GM21619 (cell line): Measurements from ENCODE around the gene RASSF3.
"Not testable (repeated sequence)": the region's sequence is repeated elsewhere in the genome, so short reads cannot be mapped to it uniquely, and the experiment has no call there.

Source experiments
- ATAC-seq: cut with Tn5 transposase; IDR thresholded peaks from one replicate; pipeline ENCODE4 v1.9.1; 2021; ENCODE audit not compliant: unreplicated experiment

The RASSF3 gene

GRCh38 chr12:64688219-64688618 lies 77.9 kb downstream of the RASSF3 start:
- no peak for ATAC-seq

- no peak for ATAC-seq
These were observed 78.4 kb downstream of the RASSF3 start for GRCh38 chr12:64688715-64689114.

- ATAC-seq, result not testable (repeated sequence)
These were observed 79.9 kb downstream of the RASSF3 start for GRCh38 chr12:64690236-64690635.

- ATAC-seq, result no peak
These were observed 81.0 kb downstream of the RASSF3 start for GRCh38 chr12:64691227-64691794.

GRCh38 chr12:64691795-64692583 lies 81.7 kb downstream of the RASSF3 start:
- no peak for ATAC-seq

- no peak for ATAC-seq
These were observed 84.1 kb downstream of the RASSF3 start for GRCh38 chr12:64694130-64695040.

- no peak for ATAC-seq
These were observed 85.3 kb downstream of the RASSF3 start for GRCh38 chr12:64695550-64695949.

- ATAC-seq, result no peak
These were observed 85.9 kb downstream of the RASSF3 start for GRCh38 chr12:64696080-64696741.

- ATAC-seq, result no peak
These were observed 89.3 kb downstream of the RASSF3 start for GRCh38 chr12:64699504-64700115.

GRCh38 chr12:64700532-64700931 lies 90.2 kb downstream of the RASSF3 start:
- no peak for ATAC-seq

GRCh38 chr12:64701283-64701682 lies 91.0 kb downstream of the RASSF3 start:
- ATAC-seq, result no peak

GRCh38 chr12:64706306-64706705 lies 96.0 kb downstream of the RASSF3 start:
- no peak for ATAC-seq

GRCh38 chr12:64706857-64707256 lies 96.6 kb downstream of the RASSF3 start:
- no peak for ATAC-seq

GRCh38 chr12:64707362-64707761 lies 97.1 kb downstream of the RASSF3 start:
- ATAC-seq, result no peak

- ATAC-seq, result no peak
These were observed 97.6 kb downstream of the RASSF3 start for GRCh38 chr12:64707926-64708325.

- no peak for ATAC-seq
These were observed 99.1 kb downstream of the RASSF3 start for GRCh38 chr12:64709429-64709828.

- no peak for ATAC-seq
These were observed 103.1 kb downstream of the RASSF3 start for GRCh38 chr12:64713376-64713775.

- peak; percentile 68 for ATAC-seq
These were observed 104.3 kb downstream of the RASSF3 start for GRCh38 chr12:64714551-64714968.

GRCh38 chr12:64716371-64716770 lies 106.1 kb downstream of the RASSF3 start:
- no peak for ATAC-seq

GRCh38 chr12:64716839-64717455 lies 106.7 kb downstream of the RASSF3 start:
- no peak for ATAC-seq
